Heart left ventricle (tissue), 13 donors: Measurements from ENCODE around the gene MARK4.

Experiments used
- CTCF ChIP-seq, 12 donors: fragments of 200-600 bp; sonication (generic) in 4 of 12; IDR thresholded peaks; one replicate each; pipeline versions ENCODE4 v1.5.0 to v1.8.0; 2018 to 2022; ENCODE audit warnings: antibody characterized with exemption in 12 of 12, mild to moderate bottlenecking in 5 of 12
- POLR2A ChIP-seq, 2 donors: fragments of 450-650 bp; IDR thresholded peaks; one replicate each; pipeline ENCODE4 v1.6.1; 2017; ENCODE audit warnings: antibody characterized with exemption in 2 of 2, mild to moderate bottlenecking in 2 of 2, moderate library complexity in 2 of 2
- donor health status: ischemic (EF 13 %, LVEDD 7.1; RV severe dilation, severe dysfunction).
- donor health status: DM: no; HTN: yes; CAD: no.
- donor health status: DM: no; HTN: no; CAD: no.
- donor health status: ischemic (EF 25% LVEDD 6.9; RV normal size, moderate dysfunction).
- donor health status: ischemic (EF 25% LVEDD 5.7; RV mildly dilated, moderate dysfunction).
- donor health status: ischemic (EF 35%, LVEDD 5.7; RV mildly dilated, moderate dysfunction).
- donor health status: nonischemic (EF 11% LVEDD 7.7; RV severe dilation, severe dysfunction).
- donor health status: DM: yes; HTN: yes; CAD: no.
- donor health status: PGD.
- donor health status: ischemic (EF 29% LVEDD 5.4; RV normal size, mild dysfunction).
- donor health status: nonischemic (EF 23%, LVEDD 6.1; RV moderate dilation, normal function).

GRCh38 chr19:45279587-45280192 lies 28.6 kb downstream of the MARK4 start:
- TF ChIP-seq CTCF (IDR thresholded peaks at IDR 0.05) (no peak), POLR2A (IDR thresholded peaks at IDR 0.05) (no peak)
